Effector CD4-positive, alpha-beta T cell (primary cell): ENCODE results near the gene WDR45B.

ENCODE experiments used
- DNase-seq: peaks from one replicate; pipeline ENCODE4 v3.0.0-alpha.2; 2020

The WDR45B gene

GRCh38 chr17:82675476-82676245 lies 27.4 kb upstream of the WDR45B start:
- no peak for DNase-seq

GRCh38 chr17:82674656-82675475 lies 26.6 kb upstream of the WDR45B start:
- DNase-seq: no peak

- no peak for DNase-seq
Observed at GRCh38 chr17:82670661-82671450, 22.6 kb upstream of the WDR45B start.

- DNase-seq: no peak
Observed at GRCh38 chr17:82668631-82669099, 20.4 kb upstream of the WDR45B start.

GRCh38 chr17:82668024-82668630 lies 19.9 kb upstream of the WDR45B start:
- no peak for DNase-seq

- DNase-seq: no peak
Observed at GRCh38 chr17:82667668-82668000, 19.4 kb upstream of the WDR45B start.

- DNase-seq: no peak
Observed at GRCh38 chr17:82666931-82667667, 18.9 kb upstream of the WDR45B start.

GRCh38 chr17:82665891-82666290 lies 17.6 kb upstream of the WDR45B start:
- no peak for DNase-seq

- DNase-seq: no peak
Observed at GRCh38 chr17:82665217-82665616, 17.0 kb upstream of the WDR45B start.

GRCh38 chr17:82664701-82665182 lies 16.5 kb upstream of the WDR45B start:
- no peak for DNase-seq

- no peak for DNase-seq
Observed at GRCh38 chr17:82664276-82664575, 16.0 kb upstream of the WDR45B start.

GRCh38 chr17:82663381-82664275 lies 15.4 kb upstream of the WDR45B start:
- no peak for DNase-seq

GRCh38 chr17:82662711-82663261 lies 14.5 kb upstream of the WDR45B start:
- no peak for DNase-seq

- DNase-seq: no peak
Observed at GRCh38 chr17:82661717-82662683, 13.8 kb upstream of the WDR45B start.

GRCh38 chr17:82659886-82660285 lies 11.6 kb upstream of the WDR45B start:
- no peak for DNase-seq

GRCh38 chr17:82658796-82659452 lies 10.7 kb upstream of the WDR45B start:
- no peak for DNase-seq

- no peak for DNase-seq
Observed at GRCh38 chr17:82658331-82658730, 10.1 kb upstream of the WDR45B start.

GRCh38 chr17:82657926-82658325 lies 9.7 kb upstream of the WDR45B start:
- DNase-seq: no peak

- no peak for DNase-seq
Observed at GRCh38 chr17:82656266-82656665, 8.0 kb upstream of the WDR45B start.
